Stimulated activated CD4-positive, alpha-beta T cell treated with anti-CD3 and anti-CD28 coated beads, Interleukin-4, amount 100 ng/mL, for 48 hours (primary cell): ENCODE results near the gene ANKRD35.

Experiments
- DNase-seq, 2 donors: peaks; one replicate each; pipeline ENCODE4 v3.0.0-alpha.2; 2020; ENCODE audit warnings: low read depth in 2 of 2

ANKRD35 gene

DNA sequence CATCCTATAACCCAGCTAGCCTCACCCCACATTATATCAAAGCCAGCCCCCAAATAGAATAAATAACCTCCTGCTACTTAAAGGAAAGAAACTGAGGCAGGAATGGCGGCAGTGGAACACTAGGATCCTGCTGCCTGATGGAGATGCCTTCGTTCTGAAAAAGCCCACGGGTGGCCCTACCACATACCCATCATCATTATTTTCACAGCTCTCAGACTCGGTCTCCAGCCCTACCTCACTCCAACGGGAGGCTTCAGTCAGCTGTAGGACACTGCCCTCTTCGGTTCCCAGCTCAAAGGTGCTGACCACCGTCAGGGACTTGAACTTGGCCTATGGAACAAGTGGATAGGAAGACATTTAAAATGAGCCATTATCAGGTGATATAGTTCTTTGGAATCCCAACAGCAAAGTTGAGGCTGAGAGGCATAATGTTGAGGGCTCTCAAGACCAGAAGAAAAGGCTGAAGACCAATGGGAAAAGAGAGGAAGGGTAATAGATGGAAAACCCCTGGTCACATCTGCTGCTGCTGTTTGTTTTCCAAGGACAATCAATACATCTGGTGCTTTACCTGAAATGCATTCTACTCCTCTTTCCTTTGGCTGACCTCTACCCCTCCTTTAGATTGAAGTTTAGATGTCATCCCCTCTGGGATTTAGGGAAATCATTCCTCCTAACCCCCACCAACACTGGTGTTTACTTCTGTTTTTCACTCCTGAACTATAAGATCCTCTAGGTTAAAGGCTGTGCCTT lies 7.8 kb upstream of the ANKRD35 start:
- no peak for DNase-seq

DNA sequence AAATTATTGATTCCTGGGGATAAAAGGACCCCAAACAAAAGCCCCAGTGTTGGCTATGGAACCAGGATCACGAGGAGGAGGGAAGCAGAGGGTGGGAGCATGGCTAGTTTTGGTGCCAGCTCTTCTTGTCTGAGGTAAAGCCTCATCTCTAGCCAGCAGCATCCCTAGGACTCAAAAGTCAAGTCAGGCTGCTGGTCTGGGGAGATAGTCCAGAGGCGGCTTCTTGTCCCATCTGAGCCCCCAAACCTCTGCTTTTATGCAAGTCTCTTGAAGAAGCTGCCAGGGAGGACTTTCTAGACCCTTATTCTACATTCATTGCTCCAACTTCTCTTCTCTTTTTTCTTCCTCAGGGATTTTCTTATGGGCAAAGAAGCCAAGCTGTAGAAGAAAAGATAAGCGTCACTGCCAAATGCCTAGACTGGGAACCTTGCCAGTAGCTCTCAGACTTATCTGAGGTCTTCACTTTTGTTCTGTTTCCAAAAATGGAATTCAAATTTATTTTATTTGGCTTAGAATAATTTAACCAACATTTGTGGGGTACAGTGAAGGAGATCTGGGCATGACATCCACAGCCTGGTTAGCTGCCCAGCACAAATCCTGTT lies 6.9 kb upstream of the ANKRD35 start:
- DNase-seq = no peak

DNA sequence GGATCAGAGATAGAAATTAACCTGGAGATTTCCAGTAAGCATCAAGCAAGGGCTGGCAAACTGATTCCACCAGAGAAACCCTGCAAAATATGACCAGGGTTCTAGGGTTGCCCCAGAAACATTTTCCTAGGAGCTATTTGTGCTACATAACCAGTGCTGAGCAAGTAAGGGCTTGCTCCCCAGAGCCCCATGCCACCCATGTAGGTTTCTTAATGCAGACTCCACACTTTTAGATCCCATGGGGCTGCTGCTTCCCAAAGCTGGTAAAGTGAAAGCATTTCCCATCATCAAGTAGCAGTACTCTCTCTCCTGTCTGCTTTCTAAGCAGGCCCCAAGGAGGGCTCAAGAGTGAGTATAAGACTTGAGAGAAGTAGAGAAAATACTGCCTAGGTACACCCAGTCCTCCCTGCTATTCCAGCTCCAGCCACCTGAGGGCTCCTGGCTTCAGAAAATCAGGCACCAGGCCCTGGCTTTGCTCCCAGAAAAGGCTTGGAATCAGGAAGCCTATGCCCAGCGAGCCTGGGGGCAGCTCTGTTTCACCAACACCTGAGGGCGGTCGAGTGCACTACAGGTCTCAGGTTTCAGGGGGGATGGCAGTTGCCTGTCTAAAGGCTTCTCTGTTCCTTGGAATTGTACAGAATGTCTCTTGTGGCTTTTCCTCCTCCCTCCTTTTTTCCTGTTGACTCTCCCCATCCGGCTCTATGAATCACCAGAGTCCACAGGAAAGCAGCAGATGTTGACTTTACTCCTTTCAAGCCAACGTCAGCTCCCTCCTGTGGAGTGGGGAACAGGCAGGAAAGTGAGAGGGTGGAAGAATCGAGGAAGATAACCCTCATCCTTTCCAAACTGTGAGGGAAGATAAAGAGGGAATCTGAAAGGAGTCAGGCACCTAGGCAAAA lies 6.2 kb upstream of the ANKRD35 start:
- DNase-seq = peak; percentile 40 to 41

DNA sequence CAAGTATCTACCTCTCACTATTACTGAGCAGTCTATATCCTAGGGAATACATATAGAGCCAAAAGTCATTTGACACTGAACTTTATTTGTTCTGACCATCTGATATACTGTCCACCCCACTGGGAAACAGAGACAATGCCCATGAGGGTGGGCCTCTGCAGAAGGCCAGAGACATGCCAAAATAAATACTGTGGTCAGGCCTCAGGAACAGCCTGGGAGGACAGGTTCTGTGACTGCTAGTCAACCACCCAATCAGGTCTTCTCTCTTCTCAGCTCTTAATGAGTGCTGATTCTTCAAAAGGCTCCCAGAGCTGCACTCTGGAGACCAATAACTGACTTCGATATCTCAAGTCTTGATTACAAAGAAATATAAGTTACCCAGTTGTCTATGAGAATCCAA lies 5.5 kb upstream of the ANKRD35 start:
- DNase-seq = no peak

DNA sequence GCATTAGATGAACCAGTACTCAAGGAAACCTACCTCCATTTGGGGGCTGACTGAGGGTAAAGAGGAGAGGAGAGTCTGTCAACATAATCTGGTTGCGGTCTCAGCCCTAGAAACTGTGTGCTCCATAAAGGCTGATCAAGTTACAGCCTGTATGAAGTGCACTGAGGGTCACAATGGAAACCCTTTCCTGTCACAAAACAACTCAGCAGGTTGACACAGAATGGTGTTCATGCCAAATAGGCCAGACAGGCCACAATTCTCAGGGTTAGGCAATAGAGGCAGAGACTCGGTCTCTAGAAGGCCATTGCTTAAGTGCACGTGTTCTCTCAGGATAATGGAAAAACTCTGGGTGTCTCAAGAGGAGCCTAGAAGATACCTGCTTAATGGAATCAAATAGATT lies 4.1 kb upstream of the ANKRD35 start:
- no peak for DNase-seq

DNA sequence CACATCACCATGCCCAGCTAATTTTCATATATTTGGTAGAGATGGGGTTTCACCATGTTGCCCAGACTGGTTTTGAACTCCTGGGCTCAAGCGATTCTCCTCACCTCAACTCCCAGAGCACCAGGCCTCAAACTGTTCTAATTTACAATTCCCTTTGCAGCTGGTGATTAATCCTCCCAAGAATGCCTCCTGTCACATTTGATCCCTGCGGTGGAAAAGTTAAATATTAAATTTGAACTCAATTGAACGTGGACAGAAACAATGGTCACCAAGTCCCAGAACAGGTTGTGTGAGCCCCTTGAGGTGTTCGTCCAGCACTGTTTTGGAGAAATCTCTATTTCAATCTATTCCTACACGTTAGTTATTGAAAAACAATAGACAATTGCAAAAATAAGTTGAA lies 2.0 kb upstream of the ANKRD35 start:
- DNase-seq = no peak

DNA sequence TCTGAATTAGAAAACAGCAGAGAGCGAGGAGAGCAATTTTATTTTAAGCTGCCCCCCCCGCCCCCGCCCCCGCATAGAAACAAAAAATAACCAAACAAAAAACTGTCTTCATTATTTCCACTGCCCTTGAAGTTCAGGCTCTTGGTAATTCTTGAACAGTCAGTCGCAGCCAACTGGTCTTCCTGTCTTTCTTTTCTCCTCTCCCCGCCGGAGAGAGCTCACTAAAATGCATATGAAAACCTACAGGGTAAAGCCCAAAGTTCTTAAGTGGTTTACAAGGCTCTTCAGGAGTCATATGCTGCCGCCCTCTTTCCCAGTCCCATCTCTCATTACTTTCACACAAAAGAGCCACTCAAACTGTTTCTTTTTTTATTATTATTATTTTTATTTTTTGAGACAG lies 1.1 kb upstream of the ANKRD35 start:
- no peak for DNase-seq

DNA sequence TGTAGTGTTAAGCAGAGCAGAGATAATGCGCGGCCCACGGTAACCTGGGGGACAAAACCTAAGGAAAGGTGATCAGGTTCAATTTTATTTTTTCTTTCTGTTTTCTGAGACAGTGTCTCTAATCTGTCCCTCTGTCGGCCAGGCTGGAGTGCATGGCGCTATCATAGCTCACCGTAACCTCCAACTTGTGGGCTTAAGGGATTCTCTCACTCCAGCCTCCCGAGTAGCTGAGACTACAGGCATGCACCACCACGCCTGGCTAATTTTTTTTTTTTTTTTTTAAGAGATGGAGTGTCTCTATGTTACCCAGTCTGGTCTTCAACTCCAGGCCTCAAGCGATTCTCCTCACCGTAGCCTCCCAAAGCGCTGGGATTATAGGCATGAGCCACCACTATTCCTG lies 724 bp upstream of the ANKRD35 start:
- no peak for DNase-seq

DNA sequence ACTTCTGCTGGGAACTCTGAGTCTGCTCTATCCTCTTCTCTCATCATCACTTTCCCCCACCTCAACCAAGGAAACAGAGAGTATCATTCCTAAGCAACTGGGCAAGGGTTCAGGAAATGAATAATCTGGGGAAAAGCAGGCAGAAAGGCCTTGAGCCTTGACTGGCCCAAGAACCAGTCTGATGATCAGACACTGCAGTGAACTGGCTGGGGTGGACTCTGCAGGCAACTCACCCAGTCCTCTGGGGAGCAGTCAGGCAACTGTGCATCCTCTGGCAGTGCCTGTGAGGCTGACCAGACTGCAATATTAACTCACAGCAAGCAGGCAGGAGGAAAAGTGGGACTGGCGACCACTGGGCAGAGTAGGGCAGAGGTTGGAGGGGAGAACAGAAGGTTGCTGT lies 991 bp downstream of the ANKRD35 start:
- no peak for DNase-seq

DNA sequence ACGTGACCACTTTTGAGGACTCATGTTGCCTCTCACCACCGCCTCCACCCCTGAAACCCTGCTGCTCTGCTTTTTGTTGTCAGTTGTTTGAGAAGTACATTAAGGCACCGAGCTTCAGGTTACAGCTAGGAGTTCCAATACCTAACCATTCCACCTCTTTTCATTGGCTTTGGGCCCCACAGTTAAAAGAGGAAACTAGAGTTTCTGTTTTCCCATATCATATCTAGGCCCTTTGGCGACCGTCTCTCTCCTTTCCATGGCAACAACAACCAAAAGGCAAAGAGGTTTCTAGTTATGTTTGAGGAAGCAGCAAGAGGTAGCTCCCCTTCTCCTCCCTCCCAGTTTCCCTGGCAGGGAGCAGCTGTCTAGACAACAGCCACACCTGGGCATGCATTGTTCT lies 5.9 kb downstream of the ANKRD35 start:
- no peak for DNase-seq

DNA sequence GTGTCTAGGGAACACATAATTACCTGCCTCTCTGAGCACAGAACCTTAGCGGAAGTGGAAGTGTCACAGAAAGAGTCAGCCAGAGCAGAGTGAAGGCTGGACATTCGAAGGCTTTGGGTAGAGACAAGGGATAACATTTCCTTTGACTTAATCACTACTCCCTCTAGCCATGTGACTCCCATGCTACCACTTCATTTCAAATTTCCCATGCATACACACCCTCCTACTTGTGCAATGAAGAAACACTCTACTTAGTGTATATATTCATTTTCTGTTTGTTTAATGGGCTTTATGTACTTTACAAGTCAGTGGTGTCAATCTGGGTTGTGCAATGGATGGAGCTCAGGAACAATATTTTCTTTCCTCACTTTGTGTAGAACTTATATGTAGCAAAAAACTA lies 6.9 kb downstream of the ANKRD35 start:
- DNase-seq = no peak

DNA sequence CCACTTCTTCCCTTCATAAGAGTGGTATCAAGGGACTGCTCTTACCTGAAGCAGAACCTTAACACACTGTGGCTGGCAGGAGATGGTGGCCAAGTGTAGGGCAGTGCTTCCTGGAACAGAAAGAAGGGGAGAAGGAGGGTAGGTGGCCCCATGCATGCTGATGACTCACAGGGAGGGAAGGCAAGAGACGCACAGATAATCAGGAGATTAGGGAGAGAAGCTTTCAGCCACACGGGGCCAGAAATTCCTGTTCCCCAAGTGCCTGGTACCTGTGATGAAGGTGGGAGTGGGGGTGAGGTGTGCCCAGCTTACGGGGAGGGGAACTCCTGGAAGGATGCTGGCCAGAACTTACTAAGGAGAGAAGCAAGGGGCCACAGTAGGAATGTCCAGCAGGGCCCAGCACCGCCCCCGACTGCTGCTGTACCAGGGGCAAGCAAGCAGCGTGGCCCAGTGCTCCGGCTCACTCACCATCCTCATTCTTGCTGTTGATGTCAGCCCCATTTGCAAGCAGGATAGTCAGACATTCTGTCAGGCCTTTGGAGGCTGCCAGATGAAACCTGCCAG lies 7.7 kb downstream of the ANKRD35 start:
- DNase-seq = no peak

DNA sequence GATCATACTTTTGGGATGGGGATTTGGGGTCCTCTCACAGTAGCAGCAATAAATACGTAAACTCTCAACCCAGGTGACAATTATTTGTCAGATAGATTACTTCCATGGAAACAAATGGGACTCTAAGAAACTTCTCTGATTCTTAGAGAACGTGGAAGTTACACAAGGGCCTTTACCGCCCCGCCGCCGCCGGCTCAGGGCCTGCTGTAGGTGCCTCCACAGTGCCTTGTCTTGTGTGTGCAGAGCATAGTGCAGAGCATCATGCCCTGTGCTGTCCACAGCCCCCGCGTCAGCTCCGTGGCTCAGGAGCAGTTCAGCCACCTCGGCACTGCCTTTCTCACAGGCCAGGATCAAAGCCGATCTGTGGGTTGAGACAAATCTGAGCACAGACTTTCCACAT lies 11.0 kb downstream of the ANKRD35 start:
- no peak for DNase-seq

DNA sequence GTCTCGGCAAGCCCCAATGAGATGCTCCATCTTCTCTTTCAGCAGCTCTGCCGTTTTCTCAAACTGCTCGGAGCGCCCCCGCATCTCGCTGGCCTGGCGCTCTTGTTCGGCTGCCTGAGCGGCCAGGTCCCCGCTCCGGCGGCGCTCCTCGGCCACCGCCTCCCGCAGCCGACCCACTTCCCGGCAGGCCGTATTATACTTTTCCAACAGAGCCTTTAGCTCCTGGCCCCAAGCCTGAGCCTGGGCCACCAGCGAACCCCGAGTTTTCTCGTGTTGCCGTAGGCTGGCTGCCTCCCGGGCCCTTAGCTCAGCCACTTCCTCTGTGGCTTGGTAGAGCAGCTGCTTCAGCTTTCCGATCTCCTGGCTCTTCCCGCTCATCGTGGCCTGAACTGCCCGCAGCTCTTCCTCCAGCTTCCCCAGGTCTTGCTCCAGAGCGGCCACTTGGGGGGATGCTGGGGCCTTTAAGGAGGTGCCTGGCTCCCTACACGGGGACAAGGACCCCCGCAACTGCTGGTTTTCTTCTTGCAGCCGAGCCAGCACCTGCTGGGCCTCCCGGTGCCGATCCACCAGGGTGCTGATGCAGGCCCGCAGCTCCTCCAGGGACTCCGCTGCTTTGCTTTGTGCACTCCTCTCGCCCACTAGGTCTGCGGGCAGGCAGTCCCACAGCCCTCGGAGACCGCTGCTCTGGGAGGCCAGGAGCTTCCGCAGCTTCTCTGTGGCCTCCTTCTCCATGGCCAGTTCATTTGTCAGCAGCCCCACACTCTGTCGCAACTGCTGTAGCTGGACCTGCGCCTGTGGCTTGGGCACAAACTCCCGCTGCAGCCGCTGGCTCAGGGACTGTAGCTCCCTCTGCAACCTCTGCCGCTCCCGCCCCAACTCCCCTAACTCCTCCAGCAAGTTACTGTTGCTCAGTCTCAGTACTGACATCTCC lies 13.4 kb downstream of the ANKRD35 start:
- DNase-seq = peak; percentile 22 to 28

DNA sequence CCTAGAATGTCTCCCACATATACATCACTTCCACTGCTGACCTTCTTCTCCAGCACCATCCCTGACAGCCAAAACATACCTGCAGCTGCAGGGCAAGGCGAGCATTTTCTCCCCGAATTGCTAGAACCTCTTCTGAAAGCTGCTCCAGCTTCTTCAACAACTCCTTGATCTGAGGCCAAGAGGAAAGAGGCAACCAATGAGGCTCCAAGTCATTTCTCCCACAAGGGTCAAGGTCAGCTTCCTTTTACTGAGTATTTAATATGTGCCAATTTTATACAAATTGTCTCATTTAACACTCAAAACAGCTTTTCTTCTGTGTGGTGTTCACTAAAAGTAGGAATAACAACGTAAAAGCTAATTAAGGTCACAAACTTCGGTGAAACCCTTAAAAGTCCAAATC lies 17.4 kb downstream of the ANKRD35 start:
- no peak for DNase-seq

DNA sequence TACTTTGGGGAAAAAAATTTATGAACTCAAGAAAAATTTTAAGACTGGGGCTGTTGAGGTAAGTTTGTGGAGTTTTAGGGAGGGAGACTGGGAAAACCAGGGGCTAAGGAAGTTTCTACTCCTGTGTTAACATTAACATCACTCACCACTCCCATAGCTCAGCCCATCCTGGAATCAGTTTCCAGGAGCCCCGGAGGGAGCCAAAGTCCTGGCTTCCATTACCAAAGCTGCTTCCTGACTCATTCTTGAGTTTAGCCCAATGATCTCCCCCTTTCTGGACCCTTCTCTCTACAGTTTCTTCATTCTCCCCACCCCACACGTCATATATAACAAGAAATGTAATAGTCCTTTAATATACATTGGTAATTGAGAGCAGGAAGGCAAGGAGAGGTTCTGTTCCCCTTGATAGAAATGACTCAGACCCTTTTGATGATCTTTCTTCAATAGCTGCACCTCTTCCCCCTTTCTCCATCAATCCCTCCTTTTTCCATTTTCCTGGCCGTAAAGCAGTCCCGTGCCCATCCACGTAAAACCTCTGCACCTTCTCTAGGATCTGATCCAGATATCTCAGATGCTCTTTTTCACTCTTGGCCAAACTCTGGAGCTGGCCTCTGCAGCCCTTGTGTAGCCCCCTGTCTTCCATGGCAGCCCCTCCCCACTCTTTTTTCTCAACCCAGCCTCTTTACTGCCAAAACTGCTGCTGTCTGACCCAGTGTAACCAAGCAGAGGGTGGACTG lies 22.2 kb downstream of the ANKRD35 start:
- DNase-seq = no peak

DNA sequence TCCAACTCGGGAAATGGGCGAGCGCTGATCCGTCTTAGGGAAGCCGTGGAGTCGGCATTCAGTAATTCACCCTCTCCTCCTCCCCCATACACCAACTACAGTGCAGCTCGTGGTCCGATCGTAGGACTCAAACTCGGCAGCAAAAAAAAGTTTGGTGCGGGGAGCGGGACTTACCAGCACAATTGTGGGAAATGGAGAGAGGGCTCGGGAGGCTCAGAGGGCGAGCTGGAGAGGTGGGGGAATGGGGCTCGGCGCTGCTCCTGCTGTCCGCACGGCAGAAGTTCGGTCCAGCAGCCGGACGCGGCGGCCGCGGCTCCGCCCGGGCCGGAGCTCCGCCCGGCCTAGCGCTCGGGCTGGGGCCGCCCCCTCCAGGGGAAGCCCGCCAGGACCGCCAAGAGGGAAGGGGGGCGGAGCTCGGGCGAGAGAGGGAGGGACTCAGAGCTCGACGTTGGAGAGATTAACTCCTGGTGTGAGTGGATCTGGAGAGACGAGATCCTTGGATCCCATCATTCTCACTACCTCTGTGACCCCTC lies 26.1 kb downstream of the ANKRD35 start:
- peak; percentile 65 to 80 for DNase-seq

DNA sequence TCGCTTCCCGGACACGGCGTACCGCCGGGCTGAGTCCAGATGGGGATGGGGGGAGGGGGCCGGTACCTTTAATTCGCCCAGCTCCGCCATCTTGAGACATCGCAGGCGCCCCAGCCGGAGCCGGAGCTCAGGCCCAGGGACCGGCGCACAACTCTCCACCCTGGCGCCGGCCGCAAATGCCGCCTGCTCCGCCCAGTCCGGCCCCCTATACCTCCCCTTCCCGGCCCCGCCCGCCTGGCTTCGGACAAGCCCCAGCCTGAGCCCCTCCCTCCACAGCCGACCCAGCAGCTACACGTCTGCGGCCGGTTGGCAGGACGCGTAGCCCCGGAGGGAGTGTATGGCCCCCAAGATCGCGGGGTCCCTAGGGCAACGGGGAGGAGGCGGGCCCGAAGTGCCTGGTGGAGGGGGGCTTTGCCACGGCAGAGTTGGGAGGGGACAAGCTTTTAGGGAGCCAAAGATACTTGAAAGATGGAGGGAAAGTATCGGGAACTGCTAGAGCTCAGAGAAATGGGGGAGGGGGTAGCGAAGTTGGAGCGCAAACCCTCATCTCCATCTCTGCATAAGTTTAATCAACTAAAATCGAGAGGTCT lies 26.7 kb downstream of the ANKRD35 start, which contains the start of gene PIAS3:
Gene PIAS3, minus strand, starts transcription at position 181 of the 590 bp plus-strand sequence. Its CDS starts 91 bp downstream, at position 90.
- DNase-seq = peak; percentile 82 to 88

DNA sequence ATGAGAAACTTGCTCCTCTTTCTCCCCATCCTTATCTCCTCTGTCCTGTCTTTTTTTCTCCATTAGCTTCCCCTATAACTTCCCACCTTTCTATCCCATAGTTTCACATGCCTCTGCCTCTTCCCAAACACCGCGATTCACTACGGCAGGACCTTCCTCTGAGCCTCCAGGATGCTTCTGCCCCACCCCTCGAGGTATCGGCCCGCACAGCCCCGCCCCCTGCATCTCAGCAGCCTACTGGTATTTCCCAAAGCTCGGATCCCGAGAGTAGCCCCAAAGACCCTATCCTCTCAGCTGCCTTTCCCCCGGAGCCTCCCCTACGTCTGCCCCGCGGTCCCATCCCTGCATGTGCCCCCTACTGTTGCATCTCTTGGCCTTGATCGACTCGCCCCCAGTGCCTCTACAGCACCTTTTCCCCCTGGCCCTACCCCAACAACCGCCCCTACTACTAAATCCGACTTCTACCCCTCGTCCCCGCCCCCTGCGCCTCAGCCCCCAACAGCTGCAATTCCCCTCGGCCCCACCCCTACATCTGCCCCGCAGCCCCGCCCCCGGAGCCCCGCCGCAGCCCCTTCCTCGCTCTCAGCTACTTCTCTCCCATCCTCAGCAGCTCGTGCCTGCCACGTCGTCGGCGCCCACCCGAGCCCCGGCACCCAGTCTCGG lies 27.3 kb downstream of the ANKRD35 start:
- DNase-seq = peak; percentile 35 to 40
